ENCODE measurements around the gene TCF12.
"Not testable (repeated sequence)": the region's sequence is repeated elsewhere in the genome, so short reads cannot be mapped to it uniquely, and the experiment has no call there.

Gene TCF12

DNA sequence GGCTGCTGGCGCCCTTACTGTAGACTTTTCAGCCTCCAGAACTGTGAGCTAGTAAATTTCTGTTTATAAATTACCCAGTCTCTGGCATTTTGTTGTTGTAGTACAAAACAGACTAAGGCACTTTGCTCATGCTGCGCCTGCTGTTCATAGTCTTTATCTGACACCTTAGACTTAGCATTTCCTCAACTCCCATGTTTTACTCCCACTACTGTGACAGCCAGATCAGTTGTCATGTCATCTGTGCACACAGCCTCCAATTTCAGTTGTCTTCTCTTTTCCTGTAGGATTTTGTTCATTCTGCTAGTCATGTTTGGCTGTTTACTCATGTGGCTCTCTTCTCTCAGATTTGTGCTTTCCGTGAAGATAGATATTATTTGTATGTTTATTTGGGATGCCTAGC lies 62.0 kb downstream of the TCF12 start:
- no peak for DNase-seq

DNA sequence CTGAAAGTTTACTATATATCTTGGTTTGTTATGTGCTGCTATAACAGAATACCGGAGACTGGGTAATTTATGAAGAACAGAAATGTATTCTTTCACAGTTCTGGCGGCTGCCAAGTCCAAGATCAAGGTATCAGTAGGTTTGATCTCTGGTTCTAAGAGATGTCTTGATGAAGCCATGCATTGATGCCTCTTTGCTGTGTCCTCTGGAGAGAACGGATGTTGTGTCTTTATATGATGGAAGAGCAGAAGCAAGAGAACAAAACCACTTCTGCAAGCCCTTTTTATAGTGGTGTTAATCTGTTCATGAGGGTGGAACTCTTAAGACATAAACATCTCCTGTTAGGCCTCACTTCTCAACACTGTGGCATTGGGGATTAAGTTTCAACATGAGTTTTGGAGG lies 62.7 kb downstream of the TCF12 start:
- no peak for DNase-seq

DNA sequence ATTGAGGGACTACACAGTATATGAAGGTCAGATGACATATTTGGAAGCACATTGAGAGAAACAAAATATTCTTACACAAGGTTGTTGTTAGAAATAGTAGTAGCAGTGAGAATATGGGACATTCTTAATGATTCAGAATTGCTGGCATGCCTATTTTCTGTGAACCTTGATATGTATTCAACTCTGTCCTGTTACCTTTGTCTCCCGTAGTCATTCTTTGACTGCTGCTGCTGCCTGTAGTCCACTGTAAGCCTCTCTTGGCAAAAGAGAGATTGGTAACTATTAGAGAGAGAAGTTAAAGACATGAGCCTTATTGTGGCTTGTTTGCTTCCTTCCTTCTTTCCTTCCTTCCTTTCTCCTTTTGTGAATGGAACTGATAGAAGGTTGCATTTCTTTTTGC lies 64.5 kb downstream of the TCF12 start:
- no peak for DNase-seq

DNA sequence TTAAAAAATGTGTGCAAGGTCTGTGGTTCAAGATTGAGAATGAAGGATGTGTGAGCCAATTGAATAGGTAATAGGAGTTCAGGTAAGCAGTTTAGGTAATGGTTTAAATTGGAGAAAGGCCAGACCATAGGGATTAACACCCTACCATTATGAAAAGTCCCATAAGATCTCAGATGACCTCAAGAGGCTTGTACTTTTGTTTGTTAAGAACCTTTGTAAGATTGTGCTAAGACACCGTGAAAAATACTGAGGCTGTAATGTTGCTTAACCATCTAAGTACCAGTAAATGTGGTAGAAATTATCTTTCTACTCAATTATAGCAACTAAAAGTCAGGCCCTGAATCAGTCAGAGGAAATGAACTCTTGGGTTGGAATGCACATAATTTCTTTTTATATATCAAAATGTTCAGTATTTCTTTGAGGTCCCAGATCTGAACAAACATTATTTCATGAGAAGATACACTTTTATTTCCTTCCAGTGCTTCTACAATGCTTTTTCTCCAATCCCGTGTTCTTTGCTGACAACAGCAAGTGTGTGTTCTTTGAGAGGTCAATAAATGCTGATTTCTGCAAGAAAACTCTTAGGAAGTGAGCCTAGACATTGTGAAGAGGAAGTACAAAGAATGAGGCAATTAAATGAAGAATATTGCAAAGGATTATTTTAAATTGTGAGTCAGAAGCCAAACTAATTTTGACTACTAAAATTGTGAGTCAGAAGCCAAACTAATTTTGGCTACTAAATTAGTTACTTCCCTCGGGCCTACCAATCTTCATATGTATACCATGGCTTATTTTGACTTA lies 66.4 kb downstream of the TCF12 start:
- DNase-seq: no peak

DNA sequence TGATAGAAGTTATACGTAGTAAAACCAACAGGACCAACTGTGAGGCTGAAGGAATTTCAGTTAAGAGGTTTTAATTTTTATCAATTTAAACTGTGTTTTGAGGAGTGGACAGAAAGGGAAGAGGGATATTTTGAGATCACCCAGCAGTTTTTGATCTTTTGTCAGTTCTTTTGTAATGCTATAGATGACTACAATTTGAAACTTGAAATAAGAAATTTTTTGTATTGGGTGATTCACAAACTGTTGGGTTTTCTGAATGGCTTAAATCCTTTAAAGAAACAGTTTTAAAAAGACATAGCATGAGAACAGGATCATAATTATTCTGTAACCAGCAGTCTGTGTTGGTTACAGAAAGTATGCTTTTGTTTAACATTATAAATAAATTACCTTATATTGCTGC lies 67.4 kb downstream of the TCF12 start:
- no peak for DNase-seq

DNA sequence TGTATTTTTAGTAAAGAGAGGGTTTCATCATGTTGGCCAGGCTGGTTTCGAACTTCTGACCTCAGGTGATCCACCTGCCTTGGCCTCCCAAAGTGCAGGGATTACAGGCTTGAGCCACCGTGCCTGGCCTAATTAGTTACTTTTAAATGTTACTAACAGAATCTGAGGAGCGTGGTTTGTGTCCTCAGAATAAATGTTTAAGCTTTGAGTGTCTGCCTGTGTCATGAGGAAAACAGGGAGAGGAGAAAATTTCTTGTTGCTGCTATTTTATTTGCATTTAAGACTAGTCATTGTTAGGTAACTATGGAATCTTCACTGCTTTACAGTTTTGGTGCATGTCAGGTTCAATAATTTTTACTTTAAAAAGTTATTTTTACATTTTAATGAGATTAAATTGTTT lies 68.8 kb downstream of the TCF12 start:
- DNase-seq: no peak

DNA sequence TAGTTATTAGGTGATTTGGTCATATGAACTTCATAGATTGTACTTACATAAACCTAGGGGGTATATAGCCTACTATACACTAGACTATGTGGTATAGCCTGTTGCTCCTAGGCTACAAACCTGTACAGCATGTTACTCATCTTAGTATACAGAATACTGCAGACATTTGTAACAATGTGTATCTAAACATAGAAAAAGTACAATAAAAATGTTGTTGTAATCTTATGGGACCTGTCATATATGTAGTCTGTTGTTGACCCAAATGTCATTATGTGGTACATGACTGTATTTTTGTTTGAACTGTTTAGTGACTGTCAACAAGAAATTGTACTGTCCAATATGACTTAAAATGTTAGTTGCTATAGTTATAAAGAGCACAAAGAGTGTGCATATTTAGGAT lies 69.8 kb downstream of the TCF12 start:
- DNase-seq: no peak

DNA sequence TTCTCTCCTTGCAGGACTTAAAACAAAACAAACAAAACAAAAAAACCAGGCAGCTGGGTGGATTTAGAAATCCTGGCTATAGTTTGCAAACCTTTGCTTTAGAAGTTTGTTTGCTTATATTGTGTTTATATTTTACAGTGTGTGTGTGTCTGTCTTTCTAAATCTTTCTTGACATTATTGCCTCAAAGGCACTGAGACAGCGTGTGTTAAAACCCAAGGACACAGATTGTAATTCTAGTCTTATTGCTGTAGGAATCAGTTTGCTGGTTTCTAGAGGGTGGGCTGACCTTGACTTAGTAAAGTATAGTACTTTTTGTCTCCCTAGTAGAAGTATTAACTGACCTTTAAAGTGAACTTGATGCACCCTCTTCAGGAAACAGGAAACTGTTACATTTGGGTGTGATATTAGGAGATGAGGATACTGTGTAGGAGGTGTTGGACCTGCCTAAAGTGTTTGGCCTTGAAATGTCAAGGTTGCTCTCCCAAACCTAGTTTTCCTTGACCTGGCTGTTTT lies 71.0 kb downstream of the TCF12 start:
- no peak for DNase-seq

DNA sequence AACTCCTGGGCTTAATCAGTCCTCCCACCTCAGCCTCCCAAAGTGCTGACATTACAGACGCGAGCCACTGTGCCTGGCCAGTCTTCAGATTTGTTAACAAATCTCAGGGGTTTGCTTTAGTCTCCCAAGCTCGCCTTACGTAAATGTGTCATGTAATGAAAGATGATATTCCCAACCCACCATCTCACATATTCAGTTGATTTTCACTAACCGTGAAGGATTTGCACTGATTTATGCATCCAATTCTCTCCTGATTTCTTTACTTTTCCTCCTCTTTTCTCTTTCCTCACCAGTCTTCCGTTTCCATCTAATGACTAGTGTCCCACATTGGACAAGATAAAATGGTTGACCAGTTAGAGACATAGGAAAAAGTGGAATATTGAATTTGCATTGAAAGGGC lies 72.6 kb downstream of the TCF12 start:
- no peak for DNase-seq

DNA sequence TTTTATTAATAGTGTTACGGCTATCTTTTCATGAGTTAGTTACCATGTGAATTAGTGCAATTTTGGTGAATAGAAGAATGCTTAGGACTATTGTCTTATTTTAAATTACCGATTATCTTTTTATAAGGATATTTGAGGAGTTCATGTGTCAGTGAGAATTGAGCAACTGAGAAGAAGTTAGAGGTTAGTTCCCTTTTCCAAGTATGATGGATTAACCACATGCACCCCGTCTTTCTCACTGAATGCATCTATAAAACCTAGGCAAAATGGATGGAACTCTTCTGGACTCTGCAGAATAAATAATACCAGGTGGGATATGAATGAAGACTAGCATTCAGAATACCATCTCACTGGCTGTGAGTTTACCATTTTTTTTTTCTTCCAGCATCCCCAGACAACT lies 74.3 kb downstream of the TCF12 start:
- no peak for DNase-seq

DNA sequence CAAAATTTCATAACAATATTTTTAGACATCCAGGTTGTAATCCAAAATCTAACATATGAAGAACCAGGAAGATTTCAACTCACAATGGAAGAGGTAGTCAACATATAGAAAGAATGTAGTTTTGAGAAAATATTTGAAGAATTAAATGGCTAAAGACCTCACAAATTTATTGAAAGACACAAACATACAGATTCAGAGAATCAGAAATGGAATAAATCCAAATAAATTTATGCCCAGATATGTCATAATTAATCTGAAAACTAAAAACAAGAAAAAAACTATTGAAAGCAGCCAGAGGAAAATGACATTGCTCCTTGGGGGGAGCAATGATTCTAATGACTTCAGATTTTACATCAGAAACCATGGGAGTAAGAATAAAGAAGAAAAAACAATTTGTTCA lies 75.8 kb downstream of the TCF12 start:
- DNase-seq: no peak

DNA sequence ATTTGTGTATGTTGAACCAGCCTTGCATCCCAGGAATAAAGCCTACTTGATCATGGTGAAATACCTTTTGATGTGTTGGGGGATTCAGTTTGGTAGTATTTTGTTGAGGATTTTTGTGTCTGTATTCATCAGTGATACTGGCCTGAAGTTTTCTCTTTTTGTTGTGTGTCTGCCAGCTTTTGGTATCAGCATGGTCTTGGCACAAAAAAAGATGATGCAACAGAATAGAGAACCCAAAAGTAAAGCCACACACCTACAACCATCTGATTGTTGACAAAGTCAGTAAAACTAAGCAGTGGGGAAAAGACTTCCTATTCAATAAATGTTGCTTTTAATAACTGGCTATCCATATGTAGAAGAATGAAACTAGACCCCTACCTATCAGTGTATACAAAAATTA lies 77.6 kb downstream of the TCF12 start:
- no peak for DNase-seq

DNA sequence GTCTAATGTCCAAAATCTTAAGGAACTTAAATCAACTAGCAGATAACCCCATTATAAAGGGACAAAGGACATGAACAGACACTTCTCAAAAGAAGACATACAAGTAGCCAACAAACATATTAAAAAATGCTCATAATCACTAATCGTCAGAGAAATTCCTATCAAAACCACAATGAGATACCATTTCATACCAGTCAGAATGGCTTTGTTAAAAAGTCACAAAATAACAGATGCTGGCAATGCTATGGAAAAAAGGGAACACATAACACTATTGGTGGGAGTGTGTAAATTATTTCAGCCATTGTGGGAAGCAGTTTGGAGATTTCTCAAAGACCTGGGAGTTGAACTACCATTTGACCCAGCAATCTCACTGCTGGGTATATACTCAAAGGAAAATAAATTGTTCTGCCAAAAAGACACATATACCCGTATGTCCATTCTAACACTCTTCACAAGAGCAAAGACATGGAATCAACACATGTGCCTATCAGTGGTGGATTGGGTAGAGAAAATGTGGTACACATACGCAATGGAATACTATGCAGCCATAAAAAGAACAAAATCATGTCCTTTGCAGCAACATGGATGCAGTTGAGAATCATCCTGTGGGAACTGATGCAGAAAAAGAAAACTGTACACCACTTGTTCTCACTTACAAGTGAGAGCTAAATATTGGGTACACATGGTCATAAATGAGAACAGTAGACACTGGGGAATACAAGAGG lies 78.5 kb downstream of the TCF12 start:
- DNase-seq: no peak

DNA sequence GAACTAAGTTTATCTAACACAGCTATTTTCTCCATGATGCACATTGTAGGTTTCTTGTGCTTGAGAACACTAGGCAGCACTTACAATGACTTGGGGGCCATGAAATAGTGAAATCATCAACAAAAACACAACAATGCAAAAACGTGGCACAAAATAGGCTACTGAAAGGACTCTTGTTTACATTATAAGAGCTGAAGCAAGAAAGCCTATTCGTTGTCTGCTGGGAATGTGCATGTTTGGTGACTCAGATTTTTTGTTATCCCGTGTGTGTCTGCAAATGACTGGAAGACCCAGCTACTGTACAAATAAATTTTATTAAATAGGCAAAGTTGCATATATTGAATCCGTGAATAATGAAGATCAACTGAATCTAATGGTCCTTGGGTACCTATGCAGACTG lies 85.0 kb downstream of the TCF12 start:
- DNase-seq: no peak

DNA sequence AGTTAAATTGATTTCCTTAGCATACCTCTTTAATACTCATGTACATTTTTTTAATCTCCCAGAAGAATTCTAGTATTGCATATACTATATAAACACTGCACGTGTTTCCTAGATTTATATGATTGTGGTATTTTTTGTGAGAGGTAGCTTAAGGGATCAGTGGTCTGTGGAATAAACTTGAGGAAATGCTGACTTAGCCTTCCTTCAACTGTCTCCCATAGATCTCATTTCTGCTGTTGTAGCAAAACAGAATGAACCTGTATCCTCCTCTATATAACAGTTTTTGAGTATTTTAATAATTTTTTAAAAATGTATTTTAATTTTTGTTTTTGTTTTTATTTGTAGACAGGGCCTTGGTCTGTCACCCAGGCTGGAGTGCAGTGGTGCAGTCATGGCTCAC lies 86.8 kb downstream of the TCF12 start:
- DNase-seq: no peak

DNA sequence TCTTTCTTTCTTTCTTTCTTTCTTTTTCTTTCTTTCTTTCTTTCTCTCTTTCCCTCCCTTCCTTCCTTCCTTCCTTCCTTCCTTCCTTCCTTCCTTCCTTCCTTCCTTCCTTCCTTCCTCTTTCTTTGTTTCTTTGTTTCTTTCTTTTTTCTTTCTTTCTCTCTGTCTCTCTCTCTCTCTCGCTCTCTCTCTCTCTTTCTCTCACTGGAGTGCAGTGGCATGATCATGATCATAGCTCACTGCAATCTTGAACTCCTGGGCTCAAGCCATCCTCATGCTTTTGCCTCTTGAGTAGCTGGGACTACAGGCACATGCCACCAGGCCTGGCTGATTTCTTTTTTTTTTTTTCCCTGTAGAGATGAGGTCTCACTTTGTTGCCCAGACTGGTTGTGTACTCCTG lies 89.4 kb downstream of the TCF12 start:
- DNase-seq: not testable (repeated sequence)

DNA sequence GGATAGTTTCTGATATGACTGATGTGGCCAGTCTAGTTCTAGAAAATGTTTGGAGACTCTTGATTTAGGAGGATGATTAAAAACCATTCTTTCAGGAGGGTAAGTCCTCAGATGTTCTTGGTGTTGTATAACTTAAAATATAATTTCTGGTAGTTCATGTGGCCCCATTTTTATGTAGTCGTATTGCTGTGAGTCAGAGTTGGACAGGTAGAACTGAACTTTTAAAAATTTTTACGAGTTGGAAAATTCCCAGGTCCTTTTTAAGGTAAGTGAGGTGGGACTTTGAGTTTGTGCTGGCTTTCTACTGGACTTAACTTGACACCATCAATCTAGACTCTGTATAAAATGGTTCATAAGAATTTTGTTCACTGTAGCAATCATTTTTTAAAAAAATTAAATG lies 92.3 kb downstream of the TCF12 start:
- DNase-seq: no peak

DNA sequence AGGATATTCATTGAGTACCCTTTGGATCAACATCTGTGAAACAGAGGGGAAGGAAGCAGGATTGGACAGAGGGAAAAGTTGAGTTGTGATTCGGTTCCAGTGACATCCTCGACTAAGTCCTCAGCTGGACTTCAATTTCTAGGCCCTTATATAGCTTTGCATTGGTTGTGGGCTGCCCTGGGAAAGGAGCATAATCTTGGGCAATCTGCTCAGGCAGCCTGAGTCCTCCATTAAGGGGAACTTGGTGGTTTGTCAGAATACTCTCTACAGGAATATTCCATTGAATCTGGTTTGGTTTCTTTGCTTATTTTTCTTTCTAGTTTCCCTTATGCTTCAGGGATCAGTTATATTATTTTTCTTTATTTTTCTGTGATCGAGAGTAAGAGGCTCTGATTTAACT lies 94.1 kb downstream of the TCF12 start:
- DNase-seq: no peak

DNA sequence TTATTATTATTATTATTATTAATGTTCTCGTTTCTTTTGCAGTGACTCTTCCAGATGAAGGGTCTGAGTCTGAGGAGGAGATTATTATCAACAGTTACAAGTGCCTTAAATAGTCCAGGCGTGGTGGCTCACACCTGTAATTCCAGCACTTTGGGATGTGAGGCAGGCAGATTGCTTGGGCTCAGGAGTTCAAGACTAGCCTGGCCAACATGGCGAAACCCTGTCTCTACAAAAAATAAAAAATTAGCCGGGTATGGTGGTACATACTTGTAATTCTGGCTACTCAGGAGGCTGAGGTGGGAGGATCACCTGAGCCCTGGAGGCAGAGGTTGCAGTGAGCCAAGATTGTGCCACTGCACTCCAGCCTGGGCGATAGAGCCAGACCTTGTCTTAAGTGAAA lies 96.5 kb downstream of the TCF12 start:
- DNase-seq: not testable (repeated sequence)

DNA sequence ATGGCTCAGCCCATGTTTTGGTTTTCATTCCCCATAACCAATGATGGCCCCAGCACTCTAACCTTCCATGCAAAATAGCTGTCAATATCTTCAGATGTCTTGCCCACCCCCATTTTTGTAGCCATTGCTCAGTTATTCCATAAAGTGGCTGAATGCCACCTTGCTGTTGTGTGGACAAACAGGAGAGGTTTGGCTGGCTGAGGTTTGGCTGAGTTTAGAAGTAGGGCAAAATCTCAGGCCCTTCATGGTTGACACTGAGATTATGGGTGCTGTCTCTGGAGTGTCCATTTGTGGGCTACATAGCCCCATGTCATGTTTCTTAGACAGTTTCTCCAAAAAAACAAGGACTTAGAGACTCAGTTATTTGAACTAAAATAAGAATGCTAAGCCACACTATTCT lies 96.9 kb downstream of the TCF12 start:
- DNase-seq: no peak

DNA sequence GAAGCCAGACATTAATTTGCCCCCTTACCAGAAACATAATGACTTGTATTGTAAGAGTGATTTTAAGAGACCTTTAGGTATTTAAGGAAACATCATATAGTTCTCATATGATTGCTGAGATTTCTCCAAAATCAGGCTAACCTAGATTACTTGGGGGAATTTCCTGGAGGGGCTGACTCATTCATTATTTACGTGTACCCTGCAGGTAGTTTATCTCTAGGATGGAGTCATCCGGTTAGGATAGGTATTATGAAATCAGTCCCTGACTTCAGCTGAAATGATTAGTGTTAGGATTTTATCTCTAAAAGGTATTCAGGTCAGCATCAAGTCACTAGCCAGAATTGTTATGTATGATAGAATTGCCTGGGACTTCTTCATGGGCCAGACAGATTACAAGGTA lies 97.5 kb downstream of the TCF12 start:
- DNase-seq: no peak

DNA sequence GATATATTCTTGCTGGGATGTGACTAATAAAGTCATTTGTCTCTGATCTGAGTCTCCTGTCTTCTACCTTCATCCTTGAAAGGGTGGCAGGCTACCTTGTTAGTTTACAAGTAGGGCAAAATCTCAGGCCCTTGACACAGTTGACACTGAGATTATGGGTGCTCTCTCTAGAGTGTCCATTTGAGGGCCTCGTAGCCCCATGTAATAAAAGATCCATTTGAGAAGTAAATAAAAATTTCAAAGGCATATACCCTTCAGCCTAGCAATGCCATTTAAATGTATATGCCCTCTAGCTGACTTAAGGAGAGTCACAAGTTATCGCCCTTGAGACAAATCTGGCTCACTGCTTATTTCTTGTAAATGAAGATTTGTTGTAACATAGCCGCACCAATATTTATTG lies 98.6 kb downstream of the TCF12 start:
- no peak for DNase-seq

DNA sequence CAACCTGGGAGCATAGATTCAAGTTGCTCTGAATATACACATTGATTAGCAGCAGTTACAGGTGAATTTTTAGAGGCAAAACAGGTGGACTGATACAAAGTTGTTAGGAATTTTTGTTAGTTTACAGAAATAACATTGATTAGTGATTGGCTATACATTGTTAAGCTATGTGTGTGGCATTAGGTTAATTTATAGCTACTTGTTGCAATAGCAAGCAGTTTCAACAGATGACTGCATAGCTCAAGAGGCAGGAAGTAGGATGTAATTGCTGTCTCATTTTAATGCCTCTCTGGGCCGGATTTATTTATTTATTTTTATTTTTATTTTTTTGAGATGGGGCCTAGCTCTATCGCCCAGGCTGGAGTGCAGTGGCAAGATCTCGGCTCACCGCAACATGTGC lies 99.7 kb downstream of the TCF12 start:
- DNase-seq: no peak

DNA sequence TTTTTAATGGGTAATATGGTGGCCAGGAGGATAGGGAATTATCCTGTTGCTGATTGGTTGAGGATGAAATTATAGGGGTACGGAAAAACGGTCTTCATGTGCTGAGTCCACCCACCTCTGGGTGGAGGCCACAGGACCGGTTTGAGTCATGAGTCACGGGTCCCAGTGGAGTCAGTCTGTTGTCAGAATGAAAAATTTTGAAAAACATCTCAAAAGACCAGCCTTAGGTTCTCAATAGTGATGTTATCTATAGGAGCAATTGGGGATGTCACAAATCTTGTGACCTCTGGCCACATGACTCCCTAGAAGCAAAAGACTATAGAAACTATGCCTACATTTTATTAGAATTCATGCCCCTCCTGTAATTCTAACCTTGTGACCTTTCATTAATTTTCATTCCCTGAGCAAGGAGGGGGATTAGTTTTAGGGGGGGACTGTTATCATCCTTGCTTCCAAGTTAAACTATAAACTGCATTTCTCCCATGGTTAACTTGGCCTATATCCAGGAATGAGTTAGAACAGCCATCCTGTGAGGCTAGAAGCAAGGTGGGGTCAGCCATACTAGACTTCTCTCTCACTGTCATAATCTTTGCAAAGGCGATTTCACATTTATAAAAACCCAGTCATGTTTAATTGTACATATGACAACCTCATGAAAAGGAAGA lies 101.2 kb downstream of the TCF12 start:
- DNase-seq: no peak
